ENCODE measurements around the gene TMC6. TPM values are rescaled to one million over a fixed set of nuclear protein-coding genes. Genes with fewer than 3 reads are reported as not detected.
A peak's percentile ranks its signal among the peaks of the same experiment; 100 is the strongest.

Gene TMC6
- total and polyA plus RNA-seq, 2 of the 13 experiments (the other 11 are each of a cell fraction or from before 2014, with no cell fraction given) = 48.4 to 99.1 TPM

DNA sequence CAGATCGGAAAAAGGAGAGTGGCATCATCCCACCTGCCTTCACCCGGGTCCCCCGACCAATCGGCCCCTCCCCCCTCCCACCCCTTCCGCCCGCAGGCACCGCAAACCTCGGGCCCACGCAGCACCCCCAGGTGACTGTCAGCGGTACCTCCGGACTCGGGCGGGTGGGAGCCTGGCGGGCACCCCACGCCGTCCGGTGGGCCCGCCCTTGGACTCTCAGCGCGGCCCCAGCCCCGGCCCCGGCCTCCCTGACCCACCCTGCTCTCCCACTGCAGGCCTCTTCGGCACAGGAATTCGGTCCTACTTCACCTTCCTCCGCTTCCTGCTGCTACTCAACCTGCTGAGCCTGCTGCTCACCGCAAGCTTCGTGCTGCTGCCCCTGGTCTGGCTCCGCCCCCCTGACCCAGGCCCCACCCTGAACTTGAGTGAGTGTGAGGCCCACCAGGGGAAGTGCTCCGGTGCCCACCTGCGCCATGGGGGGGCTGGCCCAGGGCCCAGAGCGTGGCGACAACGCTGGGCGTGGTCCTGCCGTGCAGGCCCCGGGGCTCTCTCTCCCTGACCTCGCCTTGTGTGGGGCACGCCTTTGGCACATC, 3.6 kb upstream of the TMC6 start (continued):
- TF ChIP-seq YEATS4 (CRISPR knock-in tag; IDR thresholded peaks at IDR 0.05; ENCODE audit: borderline replicate concordance) (no peak), ZNF12 (CRISPR knock-in tag; IDR thresholded peaks at IDR 0.05) (no peak), ZNF260 (CRISPR knock-in tag; IDR thresholded peaks at IDR 0.05; ENCODE audit: borderline replicate concordance, low read depth) (no peak), RARA (CRISPR knock-in tag; IDR thresholded peaks at IDR 0.05) (no peak), NPAS2 (CRISPR knock-in tag; IDR thresholded peaks at IDR 0.05; ENCODE audit: borderline replicate concordance) (no peak), ZIK1 (CRISPR knock-in tag; IDR thresholded peaks at IDR 0.05; ENCODE audit: borderline replicate concordance, low read depth) (no peak), ZKSCAN8 (CRISPR knock-in tag; IDR thresholded peaks at IDR 0.05; ENCODE audit: borderline replicate concordance) (no peak), KDM4B (CRISPR knock-in tag; IDR thresholded peaks at IDR 0.05) (no peak), ZFP37 (CRISPR knock-in tag; IDR thresholded peaks at IDR 0.05; ENCODE audit: borderline replicate concordance) (no peak), ZFY (CRISPR knock-in tag; IDR thresholded peaks at IDR 0.05) (peak; percentile 39), ZSCAN29 (CRISPR knock-in tag; conservative IDR thresholded peaks at IDR 0.05) (no peak; the same call in 1 of the 2 replicates), ZBTB20 (CRISPR knock-in tag; IDR thresholded peaks at IDR 0.05; ENCODE audit: borderline replicate concordance, low read depth) (no peak), ZNF274 (CRISPR knock-in tag; IDR thresholded peaks at IDR 0.05) (peak; percentile 65; the same call in 1 of the 2 replicates), NFE2L1 (CRISPR knock-in tag; IDR thresholded peaks at IDR 0.05; ENCODE audit: borderline replicate concordance) (no peak), NAIF1 (CRISPR knock-in tag; IDR thresholded peaks at IDR 0.05; ENCODE audit: borderline replicate concordance) (no peak), REPIN1 (CRISPR knock-in tag; IDR thresholded peaks at IDR 0.05; ENCODE audit: borderline replicate concordance, low read depth) (no peak), ZNF136 (CRISPR knock-in tag; IDR thresholded peaks at IDR 0.05; ENCODE audit: low read depth) (peak; percentile 74; the same call in 1 of the 2 replicates)
- TF ChIP-seq, protein P1, sequence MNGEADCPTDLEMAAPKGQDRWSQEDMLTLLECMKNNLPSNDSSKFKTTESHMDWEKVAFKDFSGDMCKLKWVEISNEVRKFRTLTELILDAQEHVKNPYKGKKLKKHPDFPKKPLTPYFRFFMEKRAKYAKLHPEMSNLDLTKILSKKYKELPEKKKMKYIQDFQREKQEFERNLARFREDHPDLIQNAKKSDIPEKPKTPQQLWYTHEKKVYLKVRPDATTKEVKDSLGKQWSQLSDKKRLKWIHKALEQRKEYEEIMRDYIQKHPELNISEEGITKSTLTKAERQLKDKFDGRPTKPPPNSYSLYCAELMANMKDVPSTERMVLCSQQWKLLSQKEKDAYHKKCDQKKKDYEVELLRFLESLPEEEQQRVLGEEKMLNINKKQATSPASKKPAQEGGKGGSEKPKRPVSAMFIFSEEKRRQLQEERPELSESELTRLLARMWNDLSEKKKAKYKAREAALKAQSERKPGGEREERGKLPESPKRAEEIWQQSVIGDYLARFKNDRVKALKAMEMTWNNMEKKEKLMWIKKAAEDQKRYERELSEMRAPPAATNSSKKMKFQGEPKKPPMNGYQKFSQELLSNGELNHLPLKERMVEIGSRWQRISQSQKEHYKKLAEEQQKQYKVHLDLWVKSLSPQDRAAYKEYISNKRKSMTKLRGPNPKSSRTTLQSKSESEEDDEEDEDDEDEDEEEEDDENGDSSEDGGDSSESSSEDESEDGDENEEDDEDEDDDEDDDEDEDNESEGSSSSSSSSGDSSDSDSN (CRISPR knock-in tag; IDR thresholded peaks at IDR 0.05) = peak; percentile 47
- TF ChIP-seq, protein P2, sequence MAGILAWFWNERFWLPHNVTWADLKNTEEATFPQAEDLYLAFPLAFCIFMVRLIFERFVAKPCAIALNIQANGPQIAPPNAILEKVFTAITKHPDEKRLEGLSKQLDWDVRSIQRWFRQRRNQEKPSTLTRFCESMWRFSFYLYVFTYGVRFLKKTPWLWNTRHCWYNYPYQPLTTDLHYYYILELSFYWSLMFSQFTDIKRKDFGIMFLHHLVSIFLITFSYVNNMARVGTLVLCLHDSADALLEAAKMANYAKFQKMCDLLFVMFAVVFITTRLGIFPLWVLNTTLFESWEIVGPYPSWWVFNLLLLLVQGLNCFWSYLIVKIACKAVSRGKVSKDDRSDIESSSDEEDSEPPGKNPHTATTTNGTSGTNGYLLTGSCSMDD (CRISPR knock-in tag; IDR thresholded peaks at IDR 0.05) = no peak
- TF ChIP-seq, protein P3, sequence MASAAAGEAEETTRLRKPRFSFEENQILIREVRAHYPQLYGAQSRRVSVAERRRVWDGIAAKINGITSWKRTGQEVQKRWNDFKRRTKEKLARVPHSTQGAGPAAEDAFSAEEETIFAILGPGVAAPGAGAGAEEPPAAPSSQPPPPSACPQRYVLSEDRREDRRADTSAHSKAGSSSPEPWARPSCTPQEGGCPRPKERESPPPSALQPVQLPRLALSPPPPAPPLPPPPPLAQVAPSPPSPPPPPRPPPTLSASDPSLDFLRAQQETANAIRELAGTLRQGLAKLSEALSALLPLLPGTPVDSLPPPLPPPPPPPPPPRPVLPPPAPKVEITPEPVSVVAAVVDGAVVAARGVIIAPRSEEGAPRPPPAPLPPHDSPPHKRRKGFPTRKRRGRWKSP (CRISPR knock-in tag; IDR thresholded peaks at IDR 0.05) = no peak
- TF ChIP-seq, protein P4, sequence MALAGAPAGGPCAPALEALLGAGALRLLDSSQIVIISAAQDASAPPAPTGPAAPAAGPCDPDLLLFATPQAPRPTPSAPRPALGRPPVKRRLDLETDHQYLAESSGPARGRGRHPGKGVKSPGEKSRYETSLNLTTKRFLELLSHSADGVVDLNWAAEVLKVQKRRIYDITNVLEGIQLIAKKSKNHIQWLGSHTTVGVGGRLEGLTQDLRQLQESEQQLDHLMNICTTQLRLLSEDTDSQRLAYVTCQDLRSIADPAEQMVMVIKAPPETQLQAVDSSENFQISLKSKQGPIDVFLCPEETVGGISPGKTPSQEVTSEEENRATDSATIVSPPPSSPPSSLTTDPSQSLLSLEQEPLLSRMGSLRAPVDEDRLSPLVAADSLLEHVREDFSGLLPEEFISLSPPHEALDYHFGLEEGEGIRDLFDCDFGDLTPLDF (CRISPR knock-in tag; IDR thresholded peaks at IDR 0.05) = no peak
- TF ChIP-seq, protein P5, sequence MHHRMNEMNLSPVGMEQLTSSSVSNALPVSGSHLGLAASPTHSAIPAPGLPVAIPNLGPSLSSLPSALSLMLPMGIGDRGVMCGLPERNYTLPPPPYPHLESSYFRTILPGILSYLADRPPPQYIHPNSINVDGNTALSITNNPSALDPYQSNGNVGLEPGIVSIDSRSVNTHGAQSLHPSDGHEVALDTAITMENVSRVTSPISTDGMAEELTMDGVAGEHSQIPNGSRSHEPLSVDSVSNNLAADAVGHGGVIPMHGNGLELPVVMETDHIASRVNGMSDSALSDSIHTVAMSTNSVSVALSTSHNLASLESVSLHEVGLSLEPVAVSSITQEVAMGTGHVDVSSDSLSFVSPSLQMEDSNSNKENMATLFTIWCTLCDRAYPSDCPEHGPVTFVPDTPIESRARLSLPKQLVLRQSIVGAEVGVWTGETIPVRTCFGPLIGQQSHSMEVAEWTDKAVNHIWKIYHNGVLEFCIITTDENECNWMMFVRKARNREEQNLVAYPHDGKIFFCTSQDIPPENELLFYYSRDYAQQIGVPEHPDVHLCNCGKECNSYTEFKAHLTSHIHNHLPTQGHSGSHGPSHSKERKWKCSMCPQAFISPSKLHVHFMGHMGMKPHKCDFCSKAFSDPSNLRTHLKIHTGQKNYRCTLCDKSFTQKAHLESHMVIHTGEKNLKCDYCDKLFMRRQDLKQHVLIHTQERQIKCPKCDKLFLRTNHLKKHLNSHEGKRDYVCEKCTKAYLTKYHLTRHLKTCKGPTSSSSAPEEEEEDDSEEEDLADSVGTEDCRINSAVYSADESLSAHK (CRISPR knock-in tag; IDR thresholded peaks at IDR 0.05; ENCODE audit: borderline replicate concordance) = no peak

Measured in HepG2 (cell line).